H1 (cell line): ENCODE measurements around the gene MCF2L2. TPM values are rescaled to one million over a fixed set of nuclear protein-coding genes. Genes with fewer than 3 reads are reported as not detected.

ENCODE experiments used
- CTCF ChIA-PET: fragments of 300-600 bp; sonication (Branson Sonifier 250); formaldehyde crosslinking; loops from one replicate; lab custom pipeline; 2021; ENCODE audit not compliant: partially characterized antibody; lab: Charles Lee
- POLR2A ChIA-PET: fragments of 300-600 bp; sonication (Branson Sonifier 250); formaldehyde crosslinking; loops from one replicate; lab custom pipeline; 2021; ENCODE audit warnings: inconsistent platforms; ENCODE audit not compliant: partially characterized antibody; lab: Charles Lee
- DNase-seq, 2 experiments: peaks; one replicate each; pipeline versions ENCODE4 v3.0.0 to v3.0.0-alpha.2; 2010 to 2022; ENCODE audit warnings: low spot score in 2 of 2, low read depth in 1 of 2, mixed read lengths in 1 of 2
- FAIRE-seq: peaks from 2 replicates; lab custom pipeline; 2011; peaks lifted over from hg19 to GRCh38; lab: Jason Lieb, UNC
- H2AFZ ChIP-seq: 2 replicates; pipeline ENCODE4 v1.8.1; 2012; ENCODE audit warnings: low read length, inconsistent platforms
- H2AK5ac ChIP-seq: 2 replicates; pipeline ENCODE4 v1.6.1; 2013; ENCODE audit warnings: low read depth, low read length
- H2BK120ac ChIP-seq: replicated peaks from 2 replicates; pipeline ENCODE3; 2013; ENCODE audit warnings: low read depth, low read length, inconsistent platforms
- H2BK12ac ChIP-seq: 2 replicates; pipeline ENCODE4 v1.6.1; 2013; ENCODE audit warnings: low read depth, low read length
- H2BK15ac ChIP-seq: 2 replicates; pipeline ENCODE4 v1.6.1; 2013; ENCODE audit warnings: low read length
- H2BK20ac ChIP-seq: 2 replicates; pipeline ENCODE4 v1.6.1; 2013; ENCODE audit warnings: low read length
- H2BK5ac ChIP-seq: 2 replicates; pipeline ENCODE4 v1.6.1; 2013; ENCODE audit warnings: low read depth, low read length
- H3K14ac ChIP-seq: 2 replicates; pipeline ENCODE4 v1.6.1; 2013; ENCODE audit warnings: inconsistent platforms; ENCODE audit not compliant: insufficient read length
- H3K18ac ChIP-seq: 2 replicates; pipeline ENCODE4 v1.6.1; 2013; ENCODE audit warnings: low read length; ENCODE audit errors: extremely low read depth
- H3K23ac ChIP-seq: 2 replicates; pipeline ENCODE4 v1.6.1; 2013; ENCODE audit warnings: inconsistent platforms; ENCODE audit not compliant: insufficient read length
- H3K23me2 ChIP-seq: 2 replicates; pipeline ENCODE4 v1.6.1; 2013; ENCODE audit warnings: low read depth, low read length
- H3K27ac ChIP-seq: 2 replicates; pipeline ENCODE4 v1.6.1; 2011; ENCODE audit warnings: low read depth, low read length, inconsistent platforms
- H3K27me3 ChIP-seq, 4 experiments: replicated peaks in 1 of 4; 1 replicate in 1 of 4; 2 replicates in 3 of 4; pipeline versions ENCODE4 v1.6.1 to v1.8.1; 2011 to 2013; ENCODE audit warnings: low read length in 3 of 4, mild to moderate bottlenecking in 3 of 4, inconsistent platforms in 2 of 4, mixed read lengths in 2 of 4, moderate library complexity in 1 of 4; ENCODE audit not compliant: control insufficient read depth in 3 of 4, insufficient read depth in 3 of 4; ENCODE audit errors: extremely low read depth in 1 of 4
- H3K36me3 ChIP-seq, 4 experiments: 2 replicates each; pipeline versions ENCODE4 v1.6.1 to v1.8.1; 2011 to 2013; ENCODE audit warnings: mild to moderate bottlenecking in 4 of 4, low read length in 3 of 4, moderate library complexity in 2 of 4, control low read depth in 1 of 4, inconsistent platforms in 1 of 4; ENCODE audit not compliant: insufficient read depth in 4 of 4, control insufficient read depth in 2 of 4
- H3K4ac ChIP-seq: replicated peaks from 2 replicates; pipeline ENCODE3; 2013; ENCODE audit warnings: low read length, low read depth, mixed read lengths, inconsistent platforms; ENCODE audit not compliant: insufficient read length
- H3K4me1 ChIP-seq, 4 experiments: replicated peaks in 1 of 4; 1 replicate in 1 of 4; 2 replicates in 3 of 4; pipeline versions ENCODE4 v1.6.1 to v1.8.1; 2011 to 2013; ENCODE audit warnings: low read length in 3 of 4, inconsistent platforms in 2 of 4, mixed read lengths in 1 of 4; ENCODE audit not compliant: insufficient read depth in 4 of 4, control insufficient read depth in 3 of 4
- H3K4me2 ChIP-seq, 2 experiments: 2 replicates each; pipeline versions ENCODE4 v1.6.1 to v1.8.1; 2011 to 2013; ENCODE audit warnings: low read depth in 2 of 2, low read length in 2 of 2, control low read depth in 1 of 2, inconsistent platforms in 1 of 2, mild to moderate bottlenecking in 1 of 2; ENCODE audit not compliant: insufficient read depth in 1 of 2
- H3K4me3 ChIP-seq, 4 experiments: fragments of 200-600, 300-600 bp in 1 of 4; sonication (generic), shearing (Covaris generic), sonication (Bioruptor Twin) in 1 of 4; 2 replicates each; pipeline versions ENCODE4 v1.5.1 to v1.8.1; 2011 to 2016; ENCODE audit warnings: low read length in 4 of 4, low read depth in 3 of 4, control low read depth in 2 of 4, inconsistent platforms in 2 of 4, mild to moderate bottlenecking in 2 of 4, mixed read lengths in 1 of 4, moderate library complexity in 1 of 4; ENCODE audit not compliant: insufficient read depth in 2 of 4; ENCODE audit errors: extremely low read depth in 1 of 4
- H3K56ac ChIP-seq: replicated peaks from 2 replicates; pipeline ENCODE3; 2013; ENCODE audit warnings: low read depth, mild to moderate bottlenecking, mixed read lengths, low read length, inconsistent platforms; ENCODE audit not compliant: insufficient read length
- H3K79me1 ChIP-seq: 2 replicates; pipeline ENCODE4 v1.6.1; 2013; ENCODE audit warnings: low read depth, low read length, control low read depth
- H3K79me2 ChIP-seq, 2 experiments: 2 replicates each; pipeline versions ENCODE4 v1.6.1 to v1.8.1; 2012 to 2013; ENCODE audit warnings: low read length in 2 of 2, mild to moderate bottlenecking in 2 of 2, inconsistent platforms in 1 of 2; ENCODE audit not compliant: insufficient read depth in 2 of 2, control insufficient read depth in 1 of 2
- H3K9ac ChIP-seq, 4 experiments: replicated peaks in 1 of 4; 1 replicate in 1 of 4; 2 replicates in 3 of 4; pipeline versions ENCODE4 v1.6.1 to v1.8.1; 2011 to 2013; ENCODE audit warnings: low read depth in 3 of 4, low read length in 3 of 4, control low read depth in 2 of 4, mild to moderate bottlenecking in 2 of 4, moderate library complexity in 2 of 4, inconsistent platforms in 1 of 4; ENCODE audit errors: extremely low read depth in 1 of 4
- H3K9me3 ChIP-seq, 2 experiments: 2 replicates each; pipeline versions ENCODE4 v1.6.1 to v1.8.1; 2012 to 2013; ENCODE audit warnings: mild to moderate bottlenecking in 2 of 2, moderate library complexity in 2 of 2, control low read depth in 1 of 2, inconsistent platforms in 1 of 2, low read depth in 1 of 2, low read length in 1 of 2, mixed read lengths in 1 of 2; ENCODE audit not compliant: insufficient read depth in 2 of 2
- H4K20me1 ChIP-seq, 2 experiments: replicated peaks in 1 of 2; 2 replicates each; pipeline versions ENCODE3 to v1.8.1; 2011 to 2013; ENCODE audit warnings: inconsistent platforms in 2 of 2, low read length in 2 of 2, mild to moderate bottlenecking in 1 of 2; ENCODE audit not compliant: insufficient read depth in 2 of 2, control insufficient read depth in 1 of 2
- H4K5ac ChIP-seq: 2 replicates; pipeline ENCODE4 v1.6.1; 2013; ENCODE audit warnings: low read length, low read depth, mixed read lengths, inconsistent platforms; ENCODE audit not compliant: insufficient read length
- H4K8ac ChIP-seq: 2 replicates; pipeline ENCODE4 v1.8.0; 2013; ENCODE audit warnings: mild to moderate bottlenecking, moderate library complexity, low read length, inconsistent platforms; ENCODE audit not compliant: insufficient read depth; ENCODE audit errors: extremely low read depth
- H4K91ac ChIP-seq: replicated peaks from 2 replicates; pipeline ENCODE3; 2013; ENCODE audit warnings: low read length, mixed read lengths, inconsistent platforms; ENCODE audit not compliant: insufficient read length
- CBX8 ChIP-seq: fragments of 300-800, 300-1000 bp; sonication (generic); IDR thresholded peaks from 2 replicates; pipeline ENCODE4 v1.7.1; 2016; ENCODE audit warnings: low read depth, low read length, borderline replicate concordance
- CHD2 ChIP-seq: IDR thresholded peaks from 2 replicates; pipeline ENCODE4 v1.6.1; 2012; ENCODE audit warnings: low read length, improper control_type of control experiment
- FOSL1 ChIP-seq: IDR thresholded peaks from 2 replicates; pipeline ENCODE4 v1.6.1; 2011; ENCODE audit warnings: mild to moderate bottlenecking, low read depth, low read length, moderate library complexity; ENCODE audit not compliant: insufficient read depth
- KDM5A ChIP-seq: fragments of 200-600 bp; IDR thresholded peaks from 2 replicates; pipeline ENCODE4 v1.7.1; 2012; ENCODE audit warnings: mild to moderate bottlenecking, low read length, inconsistent platforms, mixed read lengths
- MAFK ChIP-seq: IDR thresholded peaks from 2 replicates; pipeline ENCODE4 v1.6.1; 2012; ENCODE audit warnings: low read depth, mild to moderate bottlenecking, improper control_type of control experiment, low read length
- NRF1 ChIP-seq: IDR thresholded peaks from 2 replicates; pipeline ENCODE4 v1.6.1; 2011; ENCODE audit warnings: mild to moderate bottlenecking, low read depth, low read length, improper control_type of control experiment
- WGBS, 2 experiments: shearing (Covaris generic) in 1 of 2; methylation state at CpG; one replicate each; pipeline versions ENCODE4 v1.1.6 to v1.1.7; 2013 to 2015; ENCODE audit warnings: low lambda C conversion rate in 2 of 2, mixed read lengths in 2 of 2, inconsistent platforms in 1 of 2, low coverage in 1 of 2, missing lambda C conversion rate in 1 of 2; ENCODE audit not compliant: insufficient replicate concordance in 2 of 2, insufficient coverage in 1 of 2, insufficient read length in 1 of 2; ENCODE audit errors: extremely low coverage in 1 of 2, missing lambda C conversion rate in 1 of 2; 5-methylcytosine and 5-hydroxymethylcytosine counted together
- polyA plus RNA-seq, 7 experiments: library from polyadenylated mRNA; depleted of rRNA in 3 of 7; stranded (reverse) in 5 of 7; unstranded in 2 of 7; fragments of >200 nt in 5 of 7; fragments of 200-250 nt in 2 of 7; gene quantifications; 1 replicate in 5 of 7; 2 replicates in 1 of 7; 4 replicates in 1 of 7; pipeline versions ENCODE4 v1.2.1 to v1.2.3, GENCODE V29; 2011 to 2013; ENCODE audit warnings: missing spikeins in 2 of 7, mixed read lengths in 2 of 7
- total RNA-seq: library from RNA; stranded (reverse); fragmentation: NEBNext Ultra II Directional; extraction: Animal tissue kit (Norgen Biotek cat#: 25700); gene quantifications from 2 replicates; pipeline ENCODE4 v1.2.1, GENCODE V29; 2021

Gene MCF2L2
- total and polyA plus RNA-seq, 2 of the 8 experiments (the other 6 are each of a cell fraction or from before 2014, with no cell fraction given): 4.1 to 13.7 TPM

GRCh38 chr3:183387797-183388196 lies 40.6 kb downstream of the MCF2L2 start:
- Histone ChIP-seq H3K9me3 (no peaks in the 10 kb centered on the region), H3K18ac (no peak overlapping the region), H3K79me1 (peaks cover 2% of the 10 kb centered on the region; the same call in 1 of the 2 replicates), H2BK15ac (no peak overlapping the region), H3K4me2 (no peak overlapping the region), H2AFZ (no peak overlapping the region), H3K23ac (no peak overlapping the region), H3K9ac (no peak overlapping the region), H3K27ac (no peak overlapping the region), H2AK5ac (no peak overlapping the region), H3K4ac (no peak overlapping the region), H3K27me3 (no peaks in the 10 kb centered on the region), H2BK5ac (no peak overlapping the region), H2BK120ac (no peak overlapping the region), H3K23me2 (no peaks in the 10 kb centered on the region), H3K14ac (no peak overlapping the region), H3K56ac (no peak overlapping the region), H4K8ac (no peak overlapping the region)
- CTCF ChIA-PET: interaction anchor here (0.7 to 0.9 kb wide), 2 partner anchors 11 to 199 kb away, joined by 3 to 4 read pairs; no protein-coding TSS in a partner anchor
- POLR2A ChIA-PET: no interaction called here
- no peak for TF ChIP-seq KDM5A
- no peak for TF ChIP-seq MAFK
- no peak for TF ChIP-seq CBX8
- TF ChIP-seq FOSL1: no peak
- no peak for TF ChIP-seq NRF1
- no peak for TF ChIP-seq CHD2
- TF ChIP-seq, all 59 proteins: peak for 0
- no peak for DNase-seq
- no peak for FAIRE-seq
- 66% methylated on average over 4 of the region's 4 CpGs; no CpG with 5 or more reads in 1 of the 2 experiments for WGBS, 2 experiments
- Histone ChIP-seq H3K4me1 (peaks cover 0 to 19% (median 7%) of the 10 kb centered on the region in 4 experiments; a peak in 4 of 7 replicates), H4K20me1 (no peaks in the 10 kb centered on the region), H3K79me2 (no peaks in the 10 kb centered on the region), H4K91ac (no peak overlapping the region), H3K36me3 (peaks cover 0 to 2% (median 0%) of the 10 kb centered on the region in 4 experiments; a peak in 1 of 8 replicates), H2BK20ac (no peak overlapping the region), H3K4me3 (no peak overlapping the region), H2BK12ac (no peak overlapping the region), H4K5ac (no peak overlapping the region)
